HG03064 (cell line): ENCODE results near the gene GYS2.
"Not testable (repeated sequence)": the region's sequence is repeated elsewhere in the genome, so short reads cannot be mapped to it uniquely, and the experiment has no call there.

ENCODE experiments used
- ATAC-seq: cut with Tn5 transposase; IDR thresholded peaks from one replicate; pipeline ENCODE4 v1.9.1; 2021; ENCODE audit warnings: low read depth; ENCODE audit not compliant: unreplicated experiment

Gene GYS2

GRCh38 chr12:21606175-21606574, 1.5 kb upstream of the GYS2 start:
- no peak for ATAC-seq

GRCh38 chr12:21602774-21603173, 1.9 kb downstream of the GYS2 start:
- ATAC-seq, result no peak

GRCh38 chr12:21600196-21600595, 4.5 kb downstream of the GYS2 start:
- ATAC-seq, result no peak

GRCh38 chr12:21599143-21599999, 5.3 kb downstream of the GYS2 start:
- no peak for ATAC-seq

GRCh38 chr12:21598651-21599050, 6.0 kb downstream of the GYS2 start:
- ATAC-seq, result no peak

- not testable (repeated sequence) for ATAC-seq
Observed at GRCh38 chr12:21595356-21595755, 9.3 kb downstream of the GYS2 start.

GRCh38 chr12:21585485-21585884, 19.2 kb downstream of the GYS2 start:
- no peak for ATAC-seq

- ATAC-seq, result not testable (repeated sequence)
Observed at GRCh38 chr12:21584403-21585182, 20.1 kb downstream of the GYS2 start.

- no peak for ATAC-seq
Observed at GRCh38 chr12:21583587-21583986, 21.1 kb downstream of the GYS2 start.

- no peak for ATAC-seq
Observed at GRCh38 chr12:21580748-21581516, 23.7 kb downstream of the GYS2 start.

GRCh38 chr12:21577516-21577915, 27.1 kb downstream of the GYS2 start:
- ATAC-seq, result no peak

- no peak for ATAC-seq
Observed at GRCh38 chr12:21576431-21576830, 28.2 kb downstream of the GYS2 start.

- no peak for ATAC-seq
Observed at GRCh38 chr12:21573733-21574358, 30.8 kb downstream of the GYS2 start.

- no peak for ATAC-seq
Observed at GRCh38 chr12:21571046-21571445, 33.6 kb downstream of the GYS2 start.

- ATAC-seq, result no peak
Observed at GRCh38 chr12:21568115-21568514, 36.5 kb downstream of the GYS2 start.

GRCh38 chr12:21566907-21567394, 37.7 kb downstream of the GYS2 start:
- ATAC-seq, result no peak

- no peak for ATAC-seq
Observed at GRCh38 chr12:21566223-21566906, 38.3 kb downstream of the GYS2 start.

- ATAC-seq, result no peak
Observed at GRCh38 chr12:21562859-21563258, 41.8 kb downstream of the GYS2 start.

GRCh38 chr12:21561158-21561557, 43.5 kb downstream of the GYS2 start:
- ATAC-seq, result no peak
